Vagina (tissue), 2 donors: ENCODE results near the gene SCUBE1.

ENCODE experiments used
- CTCF ChIP-seq, 3 experiments: fragments of 450-650 bp in 2 of 3; fragments of 200-600 bp in 1 of 3; sonication (generic) in 1 of 3; IDR thresholded peaks; one replicate each; pipeline ENCODE4 v1.5.1; 2017 to 2019; ENCODE audit warnings: antibody characterized with exemption in 3 of 3, mild to moderate bottlenecking in 2 of 3, moderate library complexity in 2 of 3
- POLR2A ChIP-seq, 2 donors: fragments of 450-650 bp; IDR thresholded peaks; one replicate each; pipeline ENCODE4 v1.6.1; 2017; ENCODE audit warnings: antibody characterized with exemption in 2 of 2, mild to moderate bottlenecking in 2 of 2, moderate library complexity in 2 of 2
- POLR2AphosphoS5 ChIP-seq, 2 donors: sonication (generic); formaldehyde crosslinking; IDR thresholded peaks; one replicate each; pipeline ENCODE4 v1.9.0; 2017; ENCODE audit warnings: antibody characterized with exemption in 2 of 2, mild to moderate bottlenecking in 2 of 2, low read depth in 1 of 2; ENCODE audit not compliant: insufficient read depth in 1 of 2

- TF ChIP-seq CTCF (IDR thresholded peaks at IDR 0.05) = no peak
- TF ChIP-seq POLR2A (IDR thresholded peaks at IDR 0.05) = no peak
- TF ChIP-seq POLR2AphosphoS5 (IDR thresholded peaks at IDR 0.05; ENCODE audit: insufficient read depth in 1 of 2, low read depth in 1 of 2) = no peak
These were observed 65.1 kb downstream of the SCUBE1 start for GRCh38 chr22:43277987-43278601.
